OCI-LY3 (cell line): ENCODE data around the gene SLC24A4.

ENCODE experiments used
- CTCF ChIP-seq: fragments of 200-600, 300-600 bp; sonication (generic); IDR thresholded peaks from 2 replicates; pipeline ENCODE4 v1.5.1; 2014; ENCODE audit warnings: antibody characterized with exemption, low read length, low read depth
- EZH2phosphoT487 ChIP-seq: fragments of 200-600 bp; shearing (Covaris generic); IDR thresholded peaks from 2 replicates; pipeline ENCODE4 v1.6.1; 2018; ENCODE audit warnings: antibody characterized with exemption, mixed run types, low read depth

- TF ChIP-seq CTCF = no peak
- no peak for TF ChIP-seq EZH2phosphoT487
Observed at GRCh38 chr14:92532490-92533163, 209.7 kb downstream of the SLC24A4 start.
